Naive thymus-derived CD8-positive, alpha-beta T cell (primary cell): ENCODE data around the gene GRM5. TPM values are rescaled to one million over a fixed set of nuclear protein-coding genes. Genes with fewer than 3 reads are reported as not detected.
A peak's percentile ranks its signal among the peaks of the same experiment; 100 is the strongest.

Experiments used
- ATAC-seq, 2 donors: fragments of 150-1000 bp; cut with Tn5 transposase in 1 of 2; sonication (Bioruptor Pico), chemical (Tn5 transposase) in 1 of 2; 1 replicate in 1 of 2; 2 replicates in 1 of 2; pipeline ENCODE4 v1.10.0; 2021; ENCODE audit warnings: mild to moderate bottlenecking in 2 of 2, moderate library complexity in 2 of 2
- POLR2A ChIA-PET: fragments of 350-600 bp; sonication (Branson Sonifier 250); formaldehyde crosslinking; loops from one replicate; lab custom pipeline; 2021; ENCODE audit warnings: antibody characterized with exemption; lab: Charles Lee
- DNase-seq, 10 donors: peaks; one replicate each; pipeline versions ENCODE4 v3.0.0 to v3.0.0-alpha.2; 2020 to 2022
- H3K27ac Mint-ChIP-seq, 10 donors: one replicate each; pipeline ENCODE4 v1.8.0; 2020 to 2022; ENCODE audit warnings: mild to moderate bottlenecking in 10 of 10, mixed read lengths in 10 of 10, moderate library complexity in 4 of 10, inconsistent platforms in 1 of 10
- H3K27me3 Mint-ChIP-seq, 5 donors: one replicate each; pipeline ENCODE4 v1.8.0; 2021 to 2022; ENCODE audit warnings: mixed read lengths in 5 of 5
- H3K36me3 Mint-ChIP-seq, 3 donors: one replicate each; pipeline ENCODE4 v1.8.0; 2020 to 2022; ENCODE audit warnings: mixed read lengths in 3 of 3, mild to moderate bottlenecking in 2 of 3, inconsistent platforms in 1 of 3
- H3K4me1 Mint-ChIP-seq, 4 donors: one replicate each; pipeline ENCODE4 v1.8.0; 2021 to 2022; ENCODE audit warnings: mixed read lengths in 4 of 4
- H3K4me3 Mint-ChIP-seq, 10 donors: one replicate each; pipeline ENCODE4 v1.8.0; 2020 to 2022; ENCODE audit warnings: mild to moderate bottlenecking in 10 of 10, mixed read lengths in 10 of 10, moderate library complexity in 6 of 10, inconsistent platforms in 1 of 10
- H3K9me3 Mint-ChIP-seq, 9 donors: one replicate each; pipeline ENCODE4 v1.8.0; 2020 to 2022; ENCODE audit warnings: mixed read lengths in 9 of 9, mild to moderate bottlenecking in 3 of 9, inconsistent platforms in 1 of 9, moderate library complexity in 1 of 9
- polyA plus RNA-seq, 3 donors: library from polyadenylated mRNA; unstranded; fragments of 300-500 nt; fragmentation: Illumina TruSeq; gene quantifications; one replicate each; pipeline ENCODE4 v1.2.3, GENCODE V29; 2021
- total RNA-seq, 8 experiments: library from RNA in 2 of 8; stranded (reverse) in 2 of 8; gene quantifications; one replicate each; pipeline ENCODE4 v1.2.3 and lab custom pipeline; 2021 to 2026

Gene GRM5
- total and polyA plus RNA-seq, 5 experiments from 2014 or later = not detected

DNA sequence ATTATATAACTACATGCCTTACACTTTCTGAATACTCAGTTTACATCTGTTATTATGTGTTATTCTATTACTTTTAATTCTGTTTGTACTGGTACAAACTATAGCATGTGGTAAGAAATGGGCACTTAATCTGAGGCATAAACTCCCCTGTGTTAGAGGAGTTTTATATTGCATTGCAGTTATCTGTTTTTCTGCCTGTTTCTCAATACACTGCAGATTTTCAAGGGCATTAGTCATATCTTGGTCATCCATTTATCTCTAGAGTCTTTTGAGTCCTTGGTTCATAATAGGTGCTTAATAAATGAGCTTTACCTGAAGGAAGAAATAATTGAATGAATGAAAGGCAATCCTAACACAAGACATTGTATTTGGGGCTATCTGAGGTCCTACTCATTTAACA, 545.4 kb downstream of the GRM5 start:
- H3K4me1 Mint-ChIP-seq = no peaks in the 10 kb centered on the region
- peaks cover 0 to 6% (median 4%) of the 10 kb centered on the region in 5 donors for H3K27me3 Mint-ChIP-seq
- POLR2A ChIA-PET = no interaction called here
- H3K27ac Mint-ChIP-seq = no peak overlapping the region
- no peak overlapping the region for H3K4me3 Mint-ChIP-seq
- no peaks in the 10 kb centered on the region for H3K36me3 Mint-ChIP-seq
- ATAC-seq = no peak
- no peaks in the 10 kb centered on the region for H3K9me3 Mint-ChIP-seq
- no peak for DNase-seq

DNA sequence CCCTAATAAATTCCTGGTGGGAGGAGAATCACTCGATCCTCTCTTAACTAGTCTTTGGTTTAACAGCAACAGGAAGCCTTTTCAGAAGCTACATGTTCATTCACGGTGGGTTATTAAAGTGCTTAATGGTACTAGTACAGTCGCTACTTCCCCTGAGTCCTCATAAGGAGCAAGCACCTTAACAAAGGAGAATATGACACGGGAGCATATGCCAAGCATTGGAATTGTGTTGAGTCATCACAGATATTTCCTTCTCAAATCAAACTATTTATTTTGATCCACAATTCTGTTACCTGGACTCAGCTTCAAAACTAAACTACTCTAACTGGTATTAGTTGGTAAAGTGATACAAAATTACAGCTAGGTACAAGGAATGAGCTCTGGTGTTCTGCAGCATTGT, 550.8 kb downstream of the GRM5 start:
- peaks cover 0 to 4% (median 0%) of the 10 kb centered on the region in 3 donors for H3K36me3 Mint-ChIP-seq

DNA sequence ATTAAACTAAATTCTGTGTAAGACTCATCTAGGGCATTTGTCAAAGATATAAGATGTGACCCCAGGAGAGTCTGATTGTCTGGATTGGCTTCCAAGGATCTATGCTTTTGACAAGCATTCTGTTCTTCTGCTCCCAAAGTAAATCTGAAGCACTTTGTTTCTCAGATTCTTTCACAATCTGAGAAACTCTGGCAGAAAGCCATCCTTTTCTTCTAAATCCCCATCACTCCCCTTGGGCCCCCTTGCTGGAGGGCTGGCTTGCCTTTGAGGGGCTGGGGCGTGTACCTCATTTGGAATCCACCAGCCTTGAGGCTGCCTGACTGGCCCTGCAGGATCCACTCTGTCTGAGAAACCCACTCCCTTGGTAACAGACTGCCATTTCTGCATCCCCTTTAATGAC, 554.8 kb downstream of the GRM5 start:
- H3K4me3 Mint-ChIP-seq = peak overlapping the region in 1 of 10 donors; percentile 27
- DNase-seq (no peak), ATAC-seq (no peak)
- no peak overlapping the region for H3K27ac Mint-ChIP-seq
- H3K36me3 Mint-ChIP-seq = peaks cover 0 to 10% (median 0%) of the 10 kb centered on the region in 3 donors
- peaks cover 35 to 76% (median 56%) of the 10 kb centered on the region in 5 donors for H3K27me3 Mint-ChIP-seq
- H3K9me3 Mint-ChIP-seq = no peaks in the 10 kb centered on the region
- H3K4me1 Mint-ChIP-seq = peaks cover 6 to 19% (median 10%) of the 10 kb centered on the region in 4 donors
- POLR2A ChIA-PET = interaction anchor here (0.6 kb wide), 1 partner anchor 175 kb away, joined by 9 read pairs; no protein-coding TSS in a partner anchor

More for the DNA sequence above, 550.8 kb downstream of the GRM5 start:
- no peak for DNase-seq
- ATAC-seq = no peak
- no peak overlapping the region for H3K4me3 Mint-ChIP-seq
- H3K9me3 Mint-ChIP-seq = no peaks in the 10 kb centered on the region
- POLR2A ChIA-PET = interaction anchor here (0.6 kb wide), 1 partner anchor 12 kb away, joined by 3 read pairs; no protein-coding TSS in a partner anchor
- peaks cover 20 to 46% (median 34%) of the 10 kb centered on the region in 5 donors for H3K27me3 Mint-ChIP-seq
- no peak overlapping the region for H3K27ac Mint-ChIP-seq
- H3K4me1 Mint-ChIP-seq = no peaks in the 10 kb centered on the region

DNA sequence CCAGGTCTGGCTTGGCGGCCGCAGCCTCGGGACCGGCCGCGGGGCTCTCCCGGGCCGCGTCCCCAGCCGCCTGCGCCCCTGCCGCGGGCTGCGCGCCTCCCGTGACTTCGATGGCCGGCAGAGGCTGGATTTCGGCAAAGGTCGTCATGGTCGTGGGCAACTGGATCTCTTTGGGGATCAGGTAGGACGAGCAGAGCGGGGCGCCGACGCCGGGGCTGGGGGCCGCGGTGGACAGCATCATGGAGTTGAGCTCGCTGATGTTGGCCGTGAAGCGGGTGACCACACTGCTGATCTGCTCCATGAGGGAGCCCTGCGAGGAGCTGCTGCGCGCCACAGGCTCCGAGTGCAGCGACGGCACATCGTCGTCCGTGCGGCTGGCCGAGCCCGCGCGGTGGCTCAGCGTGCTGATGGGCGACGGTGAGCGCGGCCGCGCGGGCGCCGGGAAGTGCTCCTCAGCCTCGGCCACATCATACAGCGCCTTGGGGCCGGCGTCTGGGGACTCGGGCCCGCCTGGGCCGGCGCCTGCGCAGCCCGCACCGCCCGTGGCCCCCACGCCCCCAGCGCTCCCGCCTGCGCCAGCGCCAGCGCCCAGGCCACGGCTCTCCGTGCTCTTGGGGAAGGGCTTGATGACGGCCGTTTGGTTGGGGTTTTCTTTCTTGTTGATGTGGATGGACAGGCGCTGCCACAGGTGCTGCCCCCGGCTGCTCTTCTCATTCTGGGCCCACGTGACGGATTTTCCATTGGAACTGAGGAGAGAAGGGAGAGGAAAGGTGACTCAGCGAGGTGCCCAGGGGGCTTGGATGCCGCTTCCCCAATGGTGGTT, 556.8 kb downstream of the GRM5 start:
- peaks cover 30 to 74% (median 53%) of the 10 kb centered on the region in 5 donors for H3K27me3 Mint-ChIP-seq
- ATAC-seq (peak; percentile 45 to 66), DNase-seq (peak in 1 of 10 donors; percentile 2)
- H3K36me3 Mint-ChIP-seq = peaks cover 0 to 10% (median 0%) of the 10 kb centered on the region in 3 donors
- peak overlapping the region; percentile 70 to 91 (median 79) for H3K4me3 Mint-ChIP-seq
- H3K9me3 Mint-ChIP-seq = no peaks in the 10 kb centered on the region
- POLR2A ChIA-PET = no interaction called here
- peaks cover 6 to 19% (median 10%) of the 10 kb centered on the region in 4 donors for H3K4me1 Mint-ChIP-seq
- peak overlapping the region in 1 of 10 donors; percentile 46 for H3K27ac Mint-ChIP-seq

DNA sequence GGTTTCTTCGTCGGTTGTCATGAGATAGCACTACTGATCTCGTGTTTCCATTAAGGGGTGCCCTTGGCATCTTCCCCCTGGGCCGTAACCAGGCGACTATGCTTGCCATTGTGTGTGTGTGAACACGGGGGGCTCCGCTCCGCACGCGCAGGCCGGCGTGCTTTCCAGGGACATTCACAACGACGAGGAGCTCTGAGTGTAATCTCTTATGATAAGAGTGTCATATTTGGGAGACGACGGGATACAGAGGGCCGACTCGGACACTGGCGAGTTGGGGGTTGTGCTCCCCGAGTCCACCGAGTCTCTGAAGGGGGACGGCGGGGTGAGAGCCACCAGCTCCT, 557.4 kb downstream of the GRM5 start:
- peak; percentile 17 to 20 for ATAC-seq
- Mint-ChIP-seq H3K4me3 (peak overlapping the region; percentile 69 to 91 (median 80)), H3K9me3 (no peaks in the 10 kb centered on the region), H3K27ac (no peak overlapping the region), H3K4me1 (peaks cover 6 to 19% (median 10%) of the 10 kb centered on the region in 4 donors), H3K36me3 (peaks cover 0 to 10% (median 0%) of the 10 kb centered on the region in 3 donors), H3K27me3 (peaks cover 30 to 68% (median 50%) of the 10 kb centered on the region in 5 donors)
- DNase-seq = peak in 1 of 10 donors; percentile 1
- POLR2A ChIA-PET = no interaction called here

DNA sequence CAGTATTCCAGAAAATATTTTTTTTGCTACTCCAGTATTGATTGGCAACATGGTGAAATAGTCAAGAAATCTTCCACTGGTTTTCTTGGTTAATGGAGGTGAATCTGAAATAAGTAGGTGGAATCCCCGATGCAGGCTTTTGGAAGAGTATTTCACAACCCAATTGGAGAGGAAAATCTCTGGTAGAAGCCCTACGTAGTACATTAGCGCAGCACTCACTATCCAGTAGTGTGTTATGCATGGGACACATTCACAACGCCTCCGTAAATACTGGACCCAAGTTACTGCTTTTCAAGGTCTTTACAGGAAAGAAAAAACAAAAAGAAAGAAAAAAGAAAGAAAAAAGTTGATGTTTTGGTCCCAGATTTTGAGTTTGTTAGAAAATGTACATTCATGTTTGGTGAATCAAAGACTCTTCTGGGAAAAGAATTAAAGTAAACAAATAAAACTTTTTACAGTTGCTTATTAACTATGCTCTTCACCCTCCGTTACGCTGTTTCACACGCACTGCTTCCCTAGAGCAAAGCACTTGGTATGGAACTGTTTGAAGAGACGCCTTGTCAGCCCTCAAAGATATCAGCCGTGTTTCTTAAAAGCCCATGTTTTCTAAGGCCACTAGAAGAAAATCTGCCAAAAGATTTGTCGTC, 557.9 kb downstream of the GRM5 start:
- POLR2A ChIA-PET = no interaction called here
- Mint-ChIP-seq H3K36me3 (peaks cover 0 to 10% (median 0%) of the 10 kb centered on the region in 3 donors), H3K27ac (no peak overlapping the region), H3K4me3 (peak overlapping the region; percentile 69 to 91 (median 80)), H3K9me3 (no peaks in the 10 kb centered on the region), H3K27me3 (peaks cover 29 to 66% (median 47%) of the 10 kb centered on the region in 5 donors), H3K4me1 (peaks cover 6 to 19% (median 10%) of the 10 kb centered on the region in 4 donors)
- no peak for DNase-seq
- ATAC-seq = no peak

DNA sequence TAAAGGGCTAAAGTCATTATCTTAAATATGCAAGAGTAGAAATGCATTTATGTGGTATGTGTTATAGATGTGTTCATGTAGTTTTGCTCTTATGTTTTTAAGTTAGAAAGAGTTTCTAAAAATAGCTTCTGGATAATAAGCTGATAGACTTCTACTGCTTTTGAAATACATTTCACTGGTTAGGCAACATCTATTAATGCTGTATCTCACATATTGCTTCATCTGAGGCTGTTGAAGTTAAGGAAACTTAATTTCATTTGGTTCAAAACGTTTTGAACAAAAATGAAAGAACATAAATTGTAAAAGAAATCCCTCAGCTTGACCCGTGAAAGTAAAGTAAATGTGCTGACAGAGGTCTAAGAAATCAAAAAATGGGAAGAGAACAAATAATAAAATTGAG, 564.2 kb downstream of the GRM5 start:
- Mint-ChIP-seq H3K27me3 (peaks cover 0 to 23% (median 7%) of the 10 kb centered on the region in 5 donors), H3K27ac (no peak overlapping the region), H3K9me3 (peaks cover 0 to 5% (median 0%) of the 10 kb centered on the region in 9 donors), H3K4me3 (no peak overlapping the region), H3K36me3 (peaks cover 0 to 5% (median 0%) of the 10 kb centered on the region in 3 donors), H3K4me1 (no peaks in the 10 kb centered on the region)
- ATAC-seq (no peak), DNase-seq (no peak)
- POLR2A ChIA-PET = no interaction called here

DNA sequence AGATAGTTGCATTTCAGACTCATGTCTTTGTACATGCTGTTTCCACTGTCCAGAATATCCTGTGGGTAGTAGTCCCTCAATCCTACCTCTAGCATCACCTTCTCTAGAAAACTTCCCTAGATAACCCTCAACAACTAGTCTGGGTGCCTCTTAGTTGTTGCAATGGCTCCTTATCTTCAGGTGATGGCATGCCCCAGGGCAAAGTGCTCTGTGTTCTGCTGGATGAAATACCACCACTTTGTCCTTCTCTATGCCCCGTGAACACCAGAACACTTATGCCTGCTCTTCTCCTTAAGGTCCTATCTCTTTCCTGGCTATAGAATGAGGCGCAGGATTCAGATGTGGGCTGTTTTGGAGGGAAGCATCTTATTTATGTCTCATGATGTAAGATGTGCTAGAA, 569.9 kb downstream of the GRM5 start:
- Mint-ChIP-seq H3K27ac (no peak overlapping the region), H3K4me1 (no peaks in the 10 kb centered on the region), H3K4me3 (no peak overlapping the region), H3K36me3 (peaks cover 0 to 5% (median 0%) of the 10 kb centered on the region in 3 donors), H3K27me3 (peaks cover 0 to 5% (median 0%) of the 10 kb centered on the region in 5 donors), H3K9me3 (peaks cover 0 to 3% (median 0%) of the 10 kb centered on the region in 9 donors)
- ATAC-seq (no peak), DNase-seq (no peak)
- POLR2A ChIA-PET = no interaction called here

DNA sequence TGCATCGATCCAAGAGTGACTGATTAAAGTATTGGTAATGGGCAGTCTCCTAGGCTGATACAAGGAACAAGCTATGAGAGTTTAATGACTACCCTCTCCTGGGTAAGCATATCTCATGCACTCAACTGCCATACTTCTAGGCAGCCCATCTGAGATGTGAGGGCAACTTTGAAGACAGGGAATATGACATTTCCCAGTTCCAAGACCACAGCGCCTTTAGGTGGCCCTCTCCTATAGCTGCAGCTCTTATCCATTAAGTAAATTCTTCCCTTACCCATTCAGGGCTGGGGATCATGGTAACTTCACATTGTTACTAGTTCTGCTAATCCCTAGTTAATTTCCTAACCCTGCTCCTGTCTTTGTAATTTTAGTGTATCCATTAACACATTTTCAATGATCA, 570.9 kb downstream of the GRM5 start:
- Mint-ChIP-seq H3K9me3 (no peaks in the 10 kb centered on the region), H3K27me3 (peaks cover 0 to 2% (median 0%) of the 10 kb centered on the region in 5 donors), H3K27ac (no peak overlapping the region), H3K4me1 (no peaks in the 10 kb centered on the region), H3K4me3 (no peak overlapping the region), H3K36me3 (no peaks in the 10 kb centered on the region)
- no peak for DNase-seq
- ATAC-seq = no peak
- POLR2A ChIA-PET = no interaction called here

DNA sequence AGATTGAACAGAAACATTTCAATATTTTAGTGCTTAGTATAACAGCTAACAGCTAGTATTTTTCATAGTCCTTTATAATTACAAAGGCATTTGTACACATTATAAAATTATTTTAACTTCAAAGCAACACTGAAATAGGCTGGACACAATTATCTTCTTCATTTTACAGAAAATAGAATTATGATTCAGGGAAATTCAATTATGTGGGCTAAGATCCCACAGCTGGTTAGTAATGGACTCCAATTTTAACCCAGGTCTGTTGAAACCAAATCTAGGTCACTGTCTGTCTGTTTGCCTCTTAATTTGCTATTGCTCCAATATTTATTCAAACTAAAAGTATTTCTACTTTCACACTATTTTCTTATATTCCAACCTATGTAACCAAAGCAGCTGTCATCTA, 574.1 kb downstream of the GRM5 start:
- Mint-ChIP-seq H3K36me3 (no peaks in the 10 kb centered on the region), H3K4me3 (no peak overlapping the region), H3K27ac (no peak overlapping the region), H3K9me3 (no peaks in the 10 kb centered on the region), H3K27me3 (no peaks in the 10 kb centered on the region), H3K4me1 (no peaks in the 10 kb centered on the region)
- DNase-seq = no peak
- POLR2A ChIA-PET = no interaction called here
- no peak for ATAC-seq

DNA sequence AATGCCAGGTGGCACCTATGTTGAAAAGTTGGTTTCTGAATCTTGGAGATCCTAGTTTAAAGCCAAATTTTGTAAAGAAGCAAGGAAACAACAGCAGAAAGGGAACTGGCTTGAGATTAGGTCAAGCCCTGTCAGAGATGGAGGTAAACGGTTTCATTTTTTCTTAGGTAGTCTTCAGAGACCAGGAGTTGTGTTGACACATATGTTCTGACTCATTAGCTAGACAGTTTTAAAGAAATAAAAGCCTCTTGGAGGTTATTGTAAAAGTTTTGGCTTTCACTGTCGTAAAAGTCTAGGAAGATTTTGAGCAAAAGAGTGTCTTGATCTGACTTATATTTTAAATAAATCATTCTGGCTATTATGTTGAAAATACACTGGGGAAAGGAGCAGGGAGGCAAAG, 576.8 kb downstream of the GRM5 start:
- no peak overlapping the region for H3K27ac Mint-ChIP-seq
- POLR2A ChIA-PET = no interaction called here
- no peaks in the 10 kb centered on the region for H3K36me3 Mint-ChIP-seq
- ATAC-seq = no peak
- no peaks in the 10 kb centered on the region for H3K9me3 Mint-ChIP-seq
- H3K27me3 Mint-ChIP-seq = no peaks in the 10 kb centered on the region
- peaks cover 0 to 5% (median 0%) of the 10 kb centered on the region in 4 donors for H3K4me1 Mint-ChIP-seq
- no peak overlapping the region for H3K4me3 Mint-ChIP-seq
- DNase-seq = no peak

DNA sequence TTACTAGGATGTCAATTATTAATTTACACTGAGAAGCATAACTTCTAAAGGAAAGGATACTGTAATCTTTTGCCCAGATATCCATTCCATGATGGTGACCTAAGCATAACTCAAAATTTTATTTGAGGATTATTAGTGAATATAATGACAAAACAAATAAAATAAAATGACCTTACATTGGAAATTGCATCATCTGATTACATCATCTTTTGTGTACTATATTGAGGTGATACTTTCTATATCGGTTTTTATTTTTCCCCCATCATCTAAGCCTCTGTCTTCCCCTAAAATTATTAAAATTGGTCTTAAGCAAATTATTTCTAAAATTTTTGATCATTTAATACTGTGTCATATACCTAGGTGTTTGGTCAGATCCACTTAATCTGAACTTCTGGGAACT, 578.1 kb downstream of the GRM5 start:
- H3K27me3 Mint-ChIP-seq = no peaks in the 10 kb centered on the region
- no peak for DNase-seq
- no peaks in the 10 kb centered on the region for H3K9me3 Mint-ChIP-seq
- no peaks in the 10 kb centered on the region for H3K36me3 Mint-ChIP-seq
- H3K27ac Mint-ChIP-seq = no peak overlapping the region
- H3K4me3 Mint-ChIP-seq = no peak overlapping the region
- H3K4me1 Mint-ChIP-seq = peaks cover 0 to 5% (median 0%) of the 10 kb centered on the region in 4 donors
- no peak for ATAC-seq
- POLR2A ChIA-PET = no interaction called here
